HepG2 (cell line): ENCODE results near the gene CDC37L1. TPM values are rescaled to one million over a fixed set of nuclear protein-coding genes. Genes with fewer than 3 reads are reported as not detected.

ENCODE experiments used
- ETV5 ChIP-seq: IDR thresholded peaks from 2 replicates; pipeline ENCODE4 v1.6.1; 2018; ENCODE audit warnings: missing biosample characterization, missing genetic modification reagents, inconsistent platforms, borderline replicate concordance
- FUBP1 ChIP-seq: sonication (generic); formaldehyde crosslinking; IDR thresholded peaks from 2 replicates; pipeline ENCODE4 v1.5.1; 2020; ENCODE audit warnings: missing genetic modification reagents, mild to moderate bottlenecking, borderline replicate concordance
- GATAD1 ChIP-seq: IDR thresholded peaks from 2 replicates; pipeline ENCODE4 v1.6.1; 2016; ENCODE audit warnings: missing genetic modification reagents, missing compliant biosample characterization
- IRF1 ChIP-seq: sonication (generic); formaldehyde crosslinking; IDR thresholded peaks from 2 replicates; pipeline ENCODE4 v1.4.0; 2020; ENCODE audit warnings: low read depth, mild to moderate bottlenecking, missing genetic modification reagents
- KAT2B ChIP-seq: fragments of 150-350 bp; IDR thresholded peaks from 2 replicates; pipeline ENCODE4 v1.6.1; 2014; ENCODE audit warnings: low read depth, low read length, borderline replicate concordance
- MEF2D ChIP-seq: sonication (generic); formaldehyde crosslinking; IDR thresholded peaks from 2 replicates; pipeline ENCODE4 v1.5.1; 2020; ENCODE audit warnings: mild to moderate bottlenecking, missing genetic modification reagents
- NRL ChIP-seq: sonication (generic); formaldehyde crosslinking; IDR thresholded peaks from 2 replicates; pipeline ENCODE4 v1.5.0; 2020; ENCODE audit warnings: missing genetic modification reagents, mild to moderate bottlenecking, moderate library complexity, borderline replicate concordance
- RFXAP ChIP-seq: sonication (generic); formaldehyde crosslinking; IDR thresholded peaks from 2 replicates; pipeline ENCODE4 v1.4.0; 2020; ENCODE audit warnings: missing genetic modification reagents, borderline replicate concordance
- RNF2 ChIP-seq: fragments of 450-650 bp; conservative IDR thresholded peaks from 2 replicates; pipeline ENCODE4 v1.6.1; 2016; ENCODE audit warnings: low read depth
- SAFB2 ChIP-seq: sonication (generic); formaldehyde crosslinking; IDR thresholded peaks from 2 replicates; pipeline ENCODE4 v1.5.1; 2020; ENCODE audit warnings: missing genetic modification reagents, low read depth, mild to moderate bottlenecking, borderline replicate concordance
- SOX6 ChIP-seq, 2 experiments: fragments of 450-650 bp in 1 of 2; sonication (generic) in 1 of 2; formaldehyde crosslinking in 1 of 2; IDR thresholded peaks; 2 replicates each; pipeline versions ENCODE4 v1.4.0 to v1.6.1; 2017 to 2020; ENCODE audit warnings: antibody characterized with exemption in 1 of 2, mild to moderate bottlenecking in 1 of 2, missing genetic modification reagents in 1 of 2
- ZC3H13 ChIP-seq: sonication (generic); formaldehyde crosslinking; IDR thresholded peaks from 2 replicates; pipeline ENCODE4 v1.8.1; 2023; ENCODE audit warnings: mild to moderate bottlenecking, missing genetic modification reagents, moderate library complexity
- ZNF160 ChIP-seq: sonication (generic); formaldehyde crosslinking; IDR thresholded peaks from 2 replicates; pipeline ENCODE4 v1.8.0; 2022; ENCODE audit warnings: mild to moderate bottlenecking, inconsistent platforms, missing genetic modification reagents
- ZNF513 ChIP-seq: sonication (generic); formaldehyde crosslinking; conservative IDR thresholded peaks from 2 replicates; pipeline ENCODE4 v1.5.0; 2020; ENCODE audit warnings: missing genetic modification reagents
- ZNF557 ChIP-seq: sonication (generic); formaldehyde crosslinking; IDR thresholded peaks from 2 replicates; pipeline ENCODE4 v1.4.0; 2020; ENCODE audit warnings: missing genetic modification reagents
- ZNF609 ChIP-seq: sonication (generic); formaldehyde crosslinking; IDR thresholded peaks from 2 replicates; pipeline ENCODE4 v1.4.0; 2020; ENCODE audit warnings: mild to moderate bottlenecking, missing genetic modification reagents, borderline replicate concordance
- ZNF737 ChIP-seq: sonication (generic); formaldehyde crosslinking; IDR thresholded peaks from 2 replicates; pipeline ENCODE4 v1.5.0; 2020; ENCODE audit warnings: missing genetic modification reagents, mild to moderate bottlenecking, borderline replicate concordance
- ZSCAN12 ChIP-seq: sonication (generic); formaldehyde crosslinking; IDR thresholded peaks from 2 replicates; pipeline ENCODE4 v1.9.0; 2021; ENCODE audit warnings: mild to moderate bottlenecking, missing genetic modification reagents
- polyA plus RNA-seq, 8 experiments: library from polyadenylated mRNA; depleted of rRNA in 3 of 8; stranded (reverse) in 7 of 8; unstranded in 1 of 8; fragments of >200 nt; fragmentation: Illumina TruSeq in 4 of 8; extraction: Trizol in 4 of 8; gene quantifications; 2 replicates each; pipeline versions ENCODE4 v1.2.1 to v1.2.3, GENCODE V29; 2011 to 2016; ENCODE audit warnings: low read depth in 4 of 8, missing spikeins in 1 of 8, mixed read lengths in 1 of 8; ENCODE audit not compliant: insufficient read depth in 1 of 8
- total RNA-seq, 5 experiments: library from RNA; depleted of rRNA; stranded (reverse); fragments of >200 nt; fragmentation: Illumina TruSeq; extraction: Trizol; gene quantifications; 2 replicates each; pipeline ENCODE4 v1.2.3, GENCODE V29; 2016; ENCODE audit warnings: low read depth in 1 of 5

CDC37L1 gene
- total and polyA plus RNA-seq, 2 of the 13 experiments (the other 11 are each of a cell fraction or from before 2014, with no cell fraction given) = 5.5 to 17.0 TPM

GRCh38 chr9:4740638-4741364 is 61.4 kb downstream of the CDC37L1 start, which contains the start of gene AK3 (continued):
- TF ChIP-seq IRF1 (CRISPR knock-in tag) (no peak), GATAD1 (CRISPR knock-in tag) (peak; percentile 27; the same call in 1 of the 2 replicates), ZNF737 (CRISPR knock-in tag) (no peak), SAFB2 (CRISPR knock-in tag) (peak; percentile 66; the same call in 1 of the 2 replicates), FUBP1 (no peak), NRL (CRISPR knock-in tag) (peak; percentile 44; the same call in 1 of the 2 replicates), RNF2 (peak; percentile 74; the same call in 1 of the 2 replicates), RFXAP (peak; percentile 87), ZNF160 (peak; percentile 81; the same call in 1 of the 2 replicates), ZNF609 (peak; percentile 44; the same call in 1 of the 2 replicates), MEF2D (CRISPR knock-in tag) (no peak), ETV5 (peak; percentile 80), ZC3H13 (0 out of 2 replicates have a peak, but pooled peaks have one; percentile 21), ZSCAN12 (no peak), ZNF557 (CRISPR knock-in tag) (peak; percentile 52; the same call in 1 of the 2 replicates), KAT2B (no peak), SOX6 (IDR thresholded peaks at IDR 0.05) (no peak), SOX6 (CRISPR knock-in tag; IDR thresholded peaks at IDR 0.05) (peak; percentile 92), ZNF513 (no peak)
